ENCODE measurements around the gene RIOK2.
"Not testable (repeated sequence)": the region's sequence is repeated elsewhere in the genome, so short reads cannot be mapped to it uniquely, and the experiment has no call there.

Gene RIOK2

DNA sequence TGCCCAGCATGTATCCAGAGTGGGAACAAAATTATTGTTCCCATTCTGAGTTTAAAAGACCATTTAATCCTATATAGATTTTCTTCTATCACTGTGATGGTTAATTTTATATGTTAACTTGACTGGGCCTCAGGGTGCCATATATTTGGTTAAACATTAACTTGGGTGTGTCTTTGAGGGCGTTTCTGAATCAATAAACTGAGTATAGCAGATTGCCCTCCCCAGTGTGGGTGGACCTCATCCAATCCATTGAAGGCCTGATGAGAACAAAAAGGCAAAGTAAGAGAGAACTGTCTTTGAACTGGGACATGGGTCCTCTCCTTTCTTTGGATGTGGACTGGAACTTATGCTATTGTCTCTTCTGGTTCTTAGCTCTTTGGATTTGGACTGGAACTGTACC is 17.3 kb downstream of the RIOK2 start:
- DNase-seq, result no peak

DNA sequence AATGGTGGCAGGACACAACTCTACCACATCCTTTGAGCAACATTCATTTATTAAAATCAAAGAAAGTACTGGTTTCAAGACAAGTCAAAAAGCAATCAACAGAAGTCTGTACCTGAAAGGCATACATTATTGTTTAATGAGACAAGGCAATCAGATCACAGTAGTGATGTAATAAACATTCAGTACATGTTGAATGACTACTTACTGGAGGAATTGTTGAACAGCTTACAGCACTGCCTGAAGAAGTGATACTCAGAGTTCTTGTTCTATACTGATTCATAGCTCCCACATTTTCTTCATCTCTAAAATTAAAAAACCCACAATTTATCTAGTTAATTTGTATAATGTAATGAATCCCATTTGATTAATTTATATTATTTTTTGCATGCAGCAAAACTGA is 18.2 kb downstream of the RIOK2 start:
- no peak for DNase-seq

DNA sequence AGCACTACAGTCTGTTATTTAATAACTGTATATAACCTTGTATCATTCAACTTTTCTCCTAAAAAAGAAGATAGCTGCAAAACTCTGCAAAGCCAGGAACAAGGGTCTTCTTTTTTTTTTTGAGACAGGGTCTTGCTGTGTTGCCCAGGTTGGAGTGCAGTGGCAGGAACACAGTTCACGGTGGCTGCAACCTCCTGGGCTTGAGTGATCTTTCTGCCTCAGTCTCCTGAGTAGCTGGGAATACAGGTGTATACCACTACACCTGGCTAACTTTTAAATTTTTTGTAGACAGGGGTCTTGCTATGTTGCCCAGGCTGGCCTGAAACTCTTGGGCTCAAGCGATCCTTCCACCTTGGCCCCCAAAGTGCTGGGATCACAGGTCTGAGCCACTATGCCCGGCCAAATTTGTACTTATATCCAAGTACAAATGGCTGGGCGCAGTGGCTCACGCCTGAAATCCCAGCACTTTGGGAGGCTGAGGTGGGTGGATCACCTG is 19.2 kb downstream of the RIOK2 start:
- DNase-seq, result no peak

DNA sequence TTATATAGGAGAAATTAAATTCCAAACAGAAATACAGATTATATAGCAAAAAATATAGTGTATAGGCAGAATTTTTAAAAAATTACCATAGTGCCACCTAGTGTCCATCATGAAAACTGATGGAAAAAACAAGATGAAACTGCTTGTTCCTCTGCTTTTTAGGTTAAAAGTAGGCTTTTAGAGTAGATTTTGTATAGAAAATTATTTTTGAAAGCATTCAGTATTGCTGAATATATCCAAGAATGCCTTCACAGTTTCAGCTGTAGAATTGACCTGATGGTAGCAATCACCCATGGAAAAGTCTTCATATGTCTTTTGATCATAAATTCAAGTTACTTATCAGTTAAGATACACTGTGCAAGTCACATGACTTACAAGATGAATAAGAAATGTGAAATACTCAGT is 19.7 kb downstream of the RIOK2 start:
- DNase-seq, result no peak

DNA sequence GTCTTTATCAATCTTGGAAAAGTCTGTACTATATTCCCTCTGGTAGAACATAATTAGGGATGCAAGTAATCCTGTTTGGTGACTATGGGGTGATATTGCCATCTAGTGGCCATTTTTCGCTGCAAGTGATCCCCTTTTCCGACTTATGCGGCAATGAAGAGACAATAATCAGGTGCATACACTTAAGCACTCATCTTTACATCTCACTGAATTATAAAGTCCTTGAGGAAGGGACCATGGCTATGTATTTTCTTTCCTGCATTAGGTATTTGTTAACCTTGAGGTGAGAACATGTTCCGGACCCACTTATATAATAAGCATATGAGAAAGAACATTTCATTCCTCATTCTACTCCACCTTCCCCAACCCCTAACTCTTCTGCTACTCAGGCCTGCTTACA is 21.0 kb downstream of the RIOK2 start:
- peak; percentile 18 for DNase-seq

DNA sequence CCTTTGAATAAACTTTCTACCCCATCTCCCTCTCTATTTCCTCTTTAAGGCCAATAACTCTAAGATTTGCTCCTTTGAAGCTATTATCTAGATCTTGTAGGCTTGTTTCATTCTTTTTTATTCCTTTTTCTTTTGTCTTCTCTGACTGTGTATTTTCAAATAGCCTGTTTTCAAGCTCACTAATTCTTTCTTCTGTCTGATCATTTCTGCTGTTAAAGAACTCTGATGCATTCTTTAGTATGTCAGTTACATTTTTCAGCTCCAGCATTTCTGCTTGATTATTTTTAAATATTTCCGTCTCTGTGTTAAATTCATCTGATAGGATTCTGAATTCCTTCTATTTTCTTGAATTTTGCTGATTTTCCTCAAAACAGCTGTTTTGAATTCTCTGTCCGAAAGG is 25.4 kb downstream of the RIOK2 start:
- no peak for DNase-seq

DNA sequence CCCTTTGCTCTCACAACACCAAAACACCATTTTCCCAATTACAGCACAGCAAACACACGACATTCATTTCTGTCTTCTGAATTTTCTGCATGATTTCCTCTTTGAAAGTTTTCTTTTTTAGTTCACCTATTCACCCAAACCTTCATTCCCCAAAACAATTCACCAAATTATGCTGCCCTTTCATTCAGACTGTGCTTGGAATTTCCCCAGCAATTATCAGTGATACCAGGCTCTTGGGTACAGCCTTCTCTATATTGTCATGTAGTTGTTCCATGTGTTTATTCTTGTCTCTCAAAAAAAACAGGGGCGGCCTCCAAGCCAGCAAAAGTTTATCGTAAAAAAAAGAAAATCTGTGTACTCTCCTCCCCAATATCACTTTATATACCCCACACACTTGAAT is 31.7 kb downstream of the RIOK2 start:
- no peak for DNase-seq

DNA sequence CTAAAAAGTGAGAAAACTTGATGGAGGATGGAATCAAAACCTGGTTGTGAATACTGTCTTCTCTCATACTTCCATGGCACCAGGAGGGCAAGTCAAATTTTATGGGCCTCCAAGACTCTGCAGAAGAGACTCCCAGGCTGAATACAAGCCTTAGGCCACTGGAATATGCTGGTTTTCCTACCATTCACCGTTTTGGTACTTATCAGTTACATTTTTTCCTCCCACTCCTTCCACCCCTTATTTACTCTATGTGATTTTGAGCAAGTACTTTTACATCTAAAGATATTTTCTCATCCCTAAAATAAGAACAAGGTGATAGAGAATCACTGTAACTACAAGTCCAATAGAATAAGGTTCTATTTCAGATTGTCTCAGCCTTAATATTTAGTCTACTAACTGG is 32.6 kb downstream of the RIOK2 start:
- no peak for DNase-seq

DNA sequence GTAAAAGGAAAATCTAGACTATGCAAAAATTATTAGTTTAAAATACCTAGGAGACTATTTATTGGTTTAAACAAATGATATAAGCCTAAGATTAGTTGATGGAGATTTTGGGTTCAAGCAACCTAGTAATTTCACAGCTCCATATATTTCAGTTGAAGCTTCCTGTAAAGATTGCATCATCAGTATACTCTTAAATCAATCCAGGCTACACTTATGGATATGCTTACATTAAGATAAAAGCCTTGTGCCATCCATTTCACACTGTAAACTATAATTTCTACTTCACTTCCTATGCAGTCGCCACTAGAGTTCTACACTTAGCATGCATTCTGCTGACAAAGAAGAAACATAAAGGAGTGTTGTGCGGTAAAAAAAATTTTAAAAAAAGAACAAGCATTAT is 33.3 kb downstream of the RIOK2 start:
- no peak for DNase-seq

DNA sequence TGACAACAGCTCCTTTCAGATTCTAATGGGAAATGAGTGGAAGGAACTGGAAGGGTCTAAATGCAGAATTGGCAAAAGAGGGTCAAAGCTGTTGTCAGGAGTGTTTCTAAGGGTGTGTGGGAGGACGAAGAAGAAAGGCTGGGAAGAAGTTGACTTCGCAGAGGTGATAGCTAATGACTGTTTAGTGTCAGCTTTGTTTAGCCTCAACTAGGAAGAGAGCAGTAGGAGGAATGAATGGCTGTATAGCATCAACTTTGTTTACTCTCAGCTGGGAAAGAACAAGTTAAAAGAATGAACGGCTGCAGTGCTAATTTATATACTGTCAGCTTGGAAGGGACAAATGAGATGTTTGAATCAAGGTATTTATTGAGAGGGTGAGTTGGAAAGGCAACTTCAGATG is 34.8 kb downstream of the RIOK2 start:
- no peak for DNase-seq

DNA sequence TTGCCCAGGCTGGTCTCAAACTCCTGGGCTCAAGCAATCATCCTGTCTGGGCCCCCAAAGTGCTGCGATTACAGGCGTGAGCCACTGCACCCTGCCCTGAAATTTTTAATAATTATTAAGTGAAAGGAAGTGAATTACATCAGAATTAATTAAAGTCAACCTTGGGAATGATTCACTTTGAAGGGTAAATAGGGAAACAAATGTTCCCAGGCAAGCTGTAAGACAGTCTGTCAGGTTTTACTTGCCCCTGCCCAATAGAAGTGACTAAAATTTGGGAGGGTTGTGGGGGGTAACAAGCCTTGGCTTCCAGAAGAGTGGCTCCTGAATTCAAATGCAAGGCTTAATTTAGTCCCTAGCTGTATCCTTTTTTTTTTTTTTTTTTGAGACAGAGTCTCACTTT is 39.3 kb downstream of the RIOK2 start:
- DNase-seq, result no peak

DNA sequence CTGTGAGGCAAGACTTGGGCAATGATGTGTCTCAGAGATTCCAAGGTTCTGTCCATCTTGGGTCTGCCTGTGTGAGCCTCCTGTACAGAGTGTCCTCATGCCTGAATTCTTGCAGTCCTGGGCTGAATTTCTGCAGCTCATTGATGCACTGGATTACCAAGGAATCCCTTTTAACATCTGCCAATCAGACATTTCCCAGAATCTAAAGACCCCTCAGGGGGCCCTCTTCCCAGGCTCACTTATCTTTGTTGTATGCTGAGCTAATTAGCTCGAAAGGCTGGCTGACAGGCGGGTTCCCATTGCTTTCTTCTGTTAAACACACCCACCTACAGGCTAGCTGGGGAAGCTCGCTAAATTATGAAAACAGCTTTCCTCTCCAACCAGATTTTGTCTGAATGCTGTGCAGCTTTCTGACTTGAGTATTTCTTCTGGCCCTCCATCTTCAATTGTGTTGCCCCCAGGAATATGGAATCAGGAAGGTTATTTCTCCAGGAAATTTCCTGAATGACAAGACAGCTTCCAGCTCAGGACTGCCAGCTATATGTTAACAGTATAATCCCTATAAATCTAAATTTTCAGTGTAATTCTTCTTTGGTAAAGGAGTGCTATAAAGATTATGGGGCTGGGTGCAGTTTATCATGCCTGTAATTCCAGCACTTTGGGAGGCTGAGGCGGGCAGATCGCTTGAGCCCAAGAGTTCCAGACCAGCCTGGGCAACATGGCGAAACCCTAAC is 40.4 kb downstream of the RIOK2 start, which contains the start of gene LIX1:
LIX1 (minus strand) TSS at position 91 of the 734 bp plus-strand sequence; CDS start at position 56, 35 bp downstream.
- DNase-seq, result no peak

DNA sequence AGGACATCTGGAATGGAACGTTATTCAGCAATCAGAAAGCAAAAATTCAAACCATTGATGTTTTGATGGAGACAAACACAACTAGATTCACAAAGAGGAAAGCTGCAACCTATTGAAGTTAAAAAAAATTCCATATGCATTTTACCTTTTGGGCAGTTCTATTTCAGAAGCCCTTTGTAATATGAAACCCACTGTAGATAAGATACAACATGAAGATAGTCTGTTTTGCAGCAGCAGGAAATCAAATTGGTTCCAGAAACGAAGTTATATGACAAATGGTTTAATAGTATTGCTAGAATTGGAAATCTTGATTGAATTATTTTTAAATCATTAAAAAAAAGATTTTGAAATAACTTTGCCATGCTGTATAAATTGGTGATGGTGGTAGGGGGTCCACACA is 41.5 kb downstream of the RIOK2 start:
- DNase-seq, result no peak

DNA sequence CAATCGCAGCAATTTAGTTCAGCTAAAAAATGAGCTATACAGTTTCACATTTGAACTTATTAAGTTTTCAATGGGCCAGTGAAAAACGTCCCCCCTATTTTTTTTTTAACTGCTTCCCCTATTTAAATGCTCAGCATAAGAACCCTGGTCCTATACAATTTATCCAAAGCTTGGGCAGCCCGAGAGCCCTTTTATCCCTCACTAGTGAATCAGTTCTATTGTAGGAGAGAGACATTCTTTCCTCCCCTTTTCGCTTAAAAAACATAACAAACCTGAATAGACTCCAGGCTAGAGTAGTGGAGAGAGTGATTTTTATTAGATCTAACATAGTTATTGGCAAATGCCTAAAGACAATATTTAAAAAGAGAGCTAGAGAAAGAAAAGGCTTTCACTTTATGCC is 42.0 kb downstream of the RIOK2 start:
- no peak for DNase-seq

DNA sequence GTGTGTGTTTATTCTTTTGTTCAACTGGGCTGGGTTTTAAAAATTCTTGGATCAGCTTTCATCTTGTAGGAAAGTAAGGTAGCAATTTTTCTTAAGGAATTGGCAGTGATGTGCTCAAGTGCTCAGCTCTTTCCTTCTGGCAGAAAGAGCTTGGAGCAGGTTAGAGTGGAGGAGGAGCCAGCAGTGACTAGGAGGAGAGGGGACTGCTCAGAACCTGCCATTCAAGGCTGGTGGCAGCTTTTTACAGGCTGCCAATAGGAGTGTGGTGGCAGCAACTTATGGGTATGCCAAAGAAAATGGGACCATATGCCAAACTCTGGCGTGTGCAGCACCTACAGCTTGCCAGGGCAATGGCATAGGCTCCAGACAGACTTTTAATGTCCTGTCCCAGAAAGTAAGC is 42.8 kb downstream of the RIOK2 start:
- not testable (repeated sequence) for DNase-seq

DNA sequence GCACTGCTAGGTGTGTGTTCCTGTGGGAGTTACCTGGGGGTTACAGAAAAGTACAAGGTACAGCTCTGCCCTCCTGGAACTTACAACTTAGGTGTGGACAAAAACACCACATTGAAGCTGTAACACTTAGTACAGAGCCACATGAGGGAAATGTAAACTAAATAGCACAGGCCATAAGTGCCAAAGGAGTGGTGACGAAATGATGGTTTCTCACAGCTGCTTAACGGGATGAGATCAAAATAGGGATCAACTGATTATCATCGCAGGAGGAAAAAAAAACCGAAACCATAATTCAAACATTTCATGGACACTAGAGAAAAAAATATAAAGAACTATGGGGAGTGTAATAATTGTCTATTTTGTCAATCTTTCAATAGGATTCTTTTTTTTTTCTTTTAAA is 46.6 kb downstream of the RIOK2 start:
- no peak for DNase-seq

DNA sequence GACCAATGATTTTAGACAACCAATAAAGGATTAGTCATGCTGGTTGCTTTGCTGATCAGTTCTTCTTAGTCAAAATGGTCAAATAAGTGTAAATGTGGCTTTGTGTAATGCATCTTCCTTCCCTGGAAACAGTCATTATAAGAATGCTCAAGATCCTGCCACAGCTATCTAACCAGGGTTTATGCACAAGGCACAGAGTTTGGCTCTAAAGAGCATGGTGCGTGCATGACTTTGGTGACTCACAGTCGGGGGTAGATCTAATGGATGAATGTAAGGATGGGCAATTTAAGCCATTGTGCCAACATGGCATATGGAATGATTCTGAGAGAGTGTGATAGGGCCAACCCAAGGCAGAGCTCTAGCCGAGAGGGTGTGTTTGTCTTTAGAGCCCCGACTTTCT is 47.2 kb downstream of the RIOK2 start:
- DNase-seq, result no peak

DNA sequence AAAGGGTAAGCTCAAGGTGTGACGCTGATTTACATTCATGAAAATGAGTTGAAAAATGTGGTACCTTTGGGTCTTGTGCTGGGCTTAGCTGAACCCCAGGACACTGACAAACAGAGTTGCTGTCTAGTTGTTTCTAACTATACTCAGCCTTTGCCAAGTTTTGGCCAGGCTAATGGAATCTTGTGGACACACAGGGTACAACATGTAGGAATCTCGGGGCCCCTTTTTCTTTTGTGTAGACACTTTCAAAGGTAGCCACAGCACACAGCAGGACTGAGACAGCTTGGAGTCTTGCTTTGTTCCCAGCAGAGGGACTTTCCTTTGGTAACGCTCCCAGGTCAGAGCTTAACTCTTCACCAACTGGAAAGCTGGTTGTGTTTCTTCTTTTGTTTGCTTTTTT is 48.4 kb downstream of the RIOK2 start:
- DNase-seq, result no peak

DNA sequence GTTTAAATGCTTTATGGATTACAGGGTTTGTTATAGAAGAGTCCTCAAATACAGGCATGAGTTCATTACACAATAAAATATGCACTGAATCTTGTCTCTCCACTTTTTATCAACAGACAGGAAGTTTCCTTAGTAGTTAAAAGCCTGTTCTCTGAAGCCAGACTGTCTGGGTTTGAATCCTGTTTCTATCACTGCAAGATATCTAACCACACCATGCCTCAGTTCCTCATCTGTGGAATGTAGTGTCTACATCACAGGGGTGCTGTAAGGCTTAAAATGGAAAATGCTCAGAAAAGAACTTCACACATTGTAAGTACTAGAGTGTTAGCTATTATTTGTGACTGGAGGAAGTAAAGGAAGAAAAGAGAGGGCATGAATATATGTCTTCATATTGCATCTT is 49.9 kb downstream of the RIOK2 start:
- no peak for DNase-seq

DNA sequence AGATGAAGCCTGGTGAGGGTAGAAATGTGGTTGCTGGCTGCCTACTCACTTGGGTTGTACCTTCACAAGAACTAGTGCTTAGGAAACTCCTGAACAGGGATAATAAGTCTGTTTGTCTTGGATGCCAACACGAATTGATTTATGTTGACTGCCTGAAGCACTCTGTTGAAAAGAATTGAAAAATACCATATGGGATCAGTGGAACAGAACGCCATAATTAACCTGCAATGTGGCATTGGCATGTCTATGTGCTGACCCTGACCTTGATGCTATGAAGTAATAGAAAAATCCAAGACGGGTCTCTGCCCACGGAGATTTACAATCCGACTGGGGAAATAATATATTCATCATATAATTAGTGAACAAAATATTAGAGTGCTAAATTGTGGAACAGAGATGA is 51.1 kb downstream of the RIOK2 start:
- DNase-seq, result no peak

DNA sequence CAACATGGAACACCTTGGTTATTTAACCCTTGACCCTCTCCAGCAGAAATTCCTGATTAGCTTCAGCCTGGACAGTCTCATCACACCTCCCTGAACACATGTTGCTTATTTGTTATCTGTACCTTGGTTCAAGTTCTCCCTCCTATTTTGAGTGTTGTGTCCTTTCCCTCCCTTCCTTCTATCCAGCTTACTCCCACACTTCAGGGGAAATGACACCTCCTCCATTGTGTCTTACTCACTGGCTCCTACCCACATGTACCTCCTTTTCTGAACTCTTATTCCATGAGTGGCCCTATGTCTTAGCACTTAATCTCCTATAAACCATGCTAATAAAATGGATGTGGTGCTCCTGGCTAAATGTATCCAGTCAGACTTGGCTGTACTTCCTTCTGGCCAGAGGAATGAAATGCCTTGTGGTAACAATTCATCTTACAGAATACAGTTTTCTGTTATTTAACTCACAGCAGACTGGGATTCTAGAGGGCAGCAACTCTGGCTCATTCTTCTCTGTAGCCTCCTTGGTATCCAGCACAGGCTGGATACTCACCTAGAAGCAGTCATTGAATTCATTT is 51.8 kb downstream of the RIOK2 start:
- DNase-seq, result no peak

DNA sequence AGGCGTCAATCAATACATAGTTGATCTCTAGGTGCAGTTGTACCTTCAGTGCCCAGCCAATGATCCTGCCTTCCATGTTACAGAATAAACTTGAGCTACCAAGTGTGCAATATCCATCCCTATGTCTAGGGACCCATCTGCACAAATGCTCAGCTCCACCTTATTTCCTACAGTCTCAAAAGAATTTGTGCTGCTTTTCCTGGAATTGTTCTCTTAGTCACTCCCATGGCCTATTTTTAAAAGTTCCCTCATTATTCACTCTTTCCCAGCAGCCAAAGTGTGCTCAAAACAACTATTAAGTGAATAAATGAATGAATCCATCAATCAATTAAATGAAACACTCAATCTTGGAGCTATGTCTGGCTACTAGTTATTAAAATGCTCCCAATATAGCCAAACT is 55.3 kb downstream of the RIOK2 start:
- DNase-seq, result no peak

DNA sequence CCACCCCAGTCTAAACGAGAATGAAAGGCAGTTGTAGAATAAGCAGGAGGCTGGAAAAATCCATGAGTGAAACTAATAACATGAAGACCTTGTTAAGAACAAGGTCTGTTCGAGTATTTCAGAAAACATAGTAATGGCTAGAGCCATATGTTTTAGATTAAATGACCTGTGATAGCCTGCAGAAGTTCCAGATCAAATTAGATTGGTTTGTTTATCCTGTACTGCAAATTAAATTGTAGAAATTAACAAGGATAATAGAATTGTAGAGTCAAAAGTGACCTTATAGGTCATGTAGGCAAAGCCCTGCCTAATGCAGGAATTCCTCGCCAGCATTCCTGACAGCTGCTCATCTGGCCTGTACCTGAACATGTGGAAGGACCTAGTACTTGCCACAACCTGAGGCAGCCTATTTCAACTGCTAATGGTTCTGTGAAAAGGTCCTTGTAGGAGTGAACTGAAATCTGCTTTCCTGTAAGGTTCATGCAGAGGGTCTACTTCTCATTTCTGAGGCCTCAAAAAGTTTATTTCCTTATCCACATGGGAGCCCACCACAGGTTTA is 57.8 kb downstream of the RIOK2 start:
- DNase-seq, result no peak

DNA sequence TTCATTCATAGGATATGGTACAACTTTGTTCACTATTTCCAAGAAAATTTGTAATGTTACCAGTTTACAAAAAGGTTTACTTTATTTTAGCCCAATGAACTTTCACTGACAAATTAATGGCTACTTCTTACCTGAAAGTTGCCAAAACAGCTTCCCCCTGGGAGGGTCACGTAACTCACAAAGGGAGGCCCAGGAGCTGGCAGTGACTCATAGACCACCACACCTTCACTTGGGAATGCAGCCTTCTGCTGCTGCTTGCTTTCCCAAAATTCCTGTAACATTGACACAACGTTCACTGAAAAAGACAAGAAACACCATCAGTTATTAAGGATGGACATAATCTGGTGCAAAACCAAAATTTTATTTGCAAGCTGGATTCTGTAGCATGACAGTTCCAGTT is 58.7 kb downstream of the RIOK2 start:
- DNase-seq, result no peak

DNA sequence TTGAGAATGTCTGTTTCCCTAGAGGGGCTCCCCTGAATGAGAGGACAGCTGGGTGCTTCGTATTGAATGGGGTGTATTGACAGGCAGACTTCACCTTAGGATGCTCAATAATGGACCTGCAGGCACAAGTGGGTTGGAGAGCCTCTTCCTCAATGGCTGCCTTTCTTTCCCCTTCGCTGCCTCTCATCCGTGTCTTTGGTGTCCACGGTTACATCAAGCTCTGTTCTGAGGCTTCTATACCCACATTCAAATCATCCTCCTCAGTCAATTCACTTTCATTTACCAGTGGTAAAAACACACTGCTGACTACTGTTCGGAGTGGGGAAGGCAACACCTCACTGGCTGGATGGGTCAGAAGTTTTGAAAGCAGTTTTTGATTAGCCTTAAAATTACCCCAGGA is 61.2 kb downstream of the RIOK2 start:
- DNase-seq, result no peak

Measured in stimulated activated CD4-positive, alpha-beta T cell treated with anti-CD3 and anti-CD28 coated beads, Interleukin-12 subunit alpha, Interleukin-12 subunit beta, amount 100 ng/mL, for 4 hours (primary cell).